ENCODE data around the gene GLIS1.

GLIS1 gene

DNA sequence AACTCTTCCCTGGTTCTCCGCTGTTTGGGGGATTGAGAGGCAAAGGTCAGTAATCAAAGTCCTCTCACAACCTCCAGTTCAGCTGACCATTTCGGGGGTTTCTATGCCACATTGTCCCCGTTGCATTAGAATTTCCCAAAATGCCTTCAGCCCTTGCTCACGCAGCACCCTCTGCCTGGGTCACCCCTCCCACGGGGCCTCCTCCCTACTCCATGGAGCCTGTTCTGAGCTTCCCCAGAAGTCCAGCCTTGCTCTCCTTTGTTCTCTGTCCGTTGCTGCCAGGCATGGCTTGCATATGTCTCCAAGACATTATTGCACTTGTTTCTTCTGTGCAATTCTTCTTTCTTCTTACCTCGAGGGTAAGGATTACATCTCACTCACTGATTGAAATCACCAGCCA, 263.3 kb downstream of the GLIS1 start:
- no peak for DNase-seq (ENCODE audit: low spot score)
- TF ChIP-seq, protein P1, sequence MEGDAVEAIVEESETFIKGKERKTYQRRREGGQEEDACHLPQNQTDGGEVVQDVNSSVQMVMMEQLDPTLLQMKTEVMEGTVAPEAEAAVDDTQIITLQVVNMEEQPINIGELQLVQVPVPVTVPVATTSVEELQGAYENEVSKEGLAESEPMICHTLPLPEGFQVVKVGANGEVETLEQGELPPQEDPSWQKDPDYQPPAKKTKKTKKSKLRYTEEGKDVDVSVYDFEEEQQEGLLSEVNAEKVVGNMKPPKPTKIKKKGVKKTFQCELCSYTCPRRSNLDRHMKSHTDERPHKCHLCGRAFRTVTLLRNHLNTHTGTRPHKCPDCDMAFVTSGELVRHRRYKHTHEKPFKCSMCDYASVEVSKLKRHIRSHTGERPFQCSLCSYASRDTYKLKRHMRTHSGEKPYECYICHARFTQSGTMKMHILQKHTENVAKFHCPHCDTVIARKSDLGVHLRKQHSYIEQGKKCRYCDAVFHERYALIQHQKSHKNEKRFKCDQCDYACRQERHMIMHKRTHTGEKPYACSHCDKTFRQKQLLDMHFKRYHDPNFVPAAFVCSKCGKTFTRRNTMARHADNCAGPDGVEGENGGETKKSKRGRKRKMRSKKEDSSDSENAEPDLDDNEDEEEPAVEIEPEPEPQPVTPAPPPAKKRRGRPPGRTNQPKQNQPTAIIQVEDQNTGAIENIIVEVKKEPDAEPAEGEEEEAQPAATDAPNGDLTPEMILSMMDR (IDR thresholded peaks at IDR 0.05; ENCODE audit: extremely low read depth, insufficient read depth, missing control alignments): no peak
- in situ Hi-C loops (cut with MboI; ENCODE audit: low pct_unique_long_range_greater_than_20kb, low sequenced_read_pairs, unreplicated experiment): no loop called here

- DNase-seq (ENCODE audit: low spot score): no peak
- in situ Hi-C loops (cut with MboI; ENCODE audit: low pct_unique_long_range_greater_than_20kb, low sequenced_read_pairs, unreplicated experiment): no loop called here
- TF ChIP-seq, protein P1 (IDR thresholded peaks at IDR 0.05; ENCODE audit: extremely low read depth, insufficient read depth, missing control alignments): peak; percentile 19
Observed at GRCh38 chr1:53473463-53473862, 265.5 kb downstream of the GLIS1 start.

DNA sequence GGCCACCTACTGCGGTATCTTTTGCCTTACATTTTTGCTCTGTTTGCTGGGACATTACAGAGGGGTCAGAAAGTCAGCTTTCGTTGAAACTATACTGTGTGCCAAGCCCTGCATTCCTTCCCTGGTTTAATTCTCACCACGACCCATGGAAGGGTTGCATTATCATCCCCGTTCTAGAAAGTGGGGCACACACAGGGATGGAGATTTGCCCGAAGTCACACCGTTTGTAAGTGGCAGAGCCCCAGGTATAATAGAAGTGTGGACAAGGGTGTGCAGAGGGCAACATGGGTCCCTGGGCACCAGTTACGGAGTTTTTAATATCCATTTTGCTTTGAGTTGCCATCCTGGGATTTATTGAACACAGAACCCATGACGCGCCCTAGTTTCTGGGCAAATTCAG, 268.0 kb downstream of the GLIS1 start:
- no peak for DNase-seq (ENCODE audit: low spot score)
- in situ Hi-C loops (cut with MboI; ENCODE audit: low pct_unique_long_range_greater_than_20kb, low sequenced_read_pairs, unreplicated experiment): no loop called here
- TF ChIP-seq, protein P1 (IDR thresholded peaks at IDR 0.05; ENCODE audit: extremely low read depth, insufficient read depth, missing control alignments): no peak

GRCh38 chr1:53470584-53470983, 268.4 kb downstream of the GLIS1 start:
- in situ Hi-C loops (cut with MboI; ENCODE audit: low pct_unique_long_range_greater_than_20kb, low sequenced_read_pairs, unreplicated experiment): no loop called here
- TF ChIP-seq, protein P1 (IDR thresholded peaks at IDR 0.05; ENCODE audit: extremely low read depth, insufficient read depth, missing control alignments): no peak
- no peak for DNase-seq (ENCODE audit: low spot score)

GRCh38 chr1:53470155-53470554, 268.8 kb downstream of the GLIS1 start:
- DNase-seq (ENCODE audit: low spot score): no peak
- in situ Hi-C loops (cut with MboI; ENCODE audit: low pct_unique_long_range_greater_than_20kb, low sequenced_read_pairs, unreplicated experiment): no loop called here
- TF ChIP-seq, protein P1 (IDR thresholded peaks at IDR 0.05; ENCODE audit: extremely low read depth, insufficient read depth, missing control alignments): no peak

- DNase-seq (ENCODE audit: low spot score): no peak
- in situ Hi-C loops (cut with MboI; ENCODE audit: low pct_unique_long_range_greater_than_20kb, low sequenced_read_pairs, unreplicated experiment): no loop called here
- TF ChIP-seq, protein P1 (IDR thresholded peaks at IDR 0.05; ENCODE audit: extremely low read depth, insufficient read depth, missing control alignments): no peak
Observed at GRCh38 chr1:53469373-53469772, 269.6 kb downstream of the GLIS1 start.

DNA sequence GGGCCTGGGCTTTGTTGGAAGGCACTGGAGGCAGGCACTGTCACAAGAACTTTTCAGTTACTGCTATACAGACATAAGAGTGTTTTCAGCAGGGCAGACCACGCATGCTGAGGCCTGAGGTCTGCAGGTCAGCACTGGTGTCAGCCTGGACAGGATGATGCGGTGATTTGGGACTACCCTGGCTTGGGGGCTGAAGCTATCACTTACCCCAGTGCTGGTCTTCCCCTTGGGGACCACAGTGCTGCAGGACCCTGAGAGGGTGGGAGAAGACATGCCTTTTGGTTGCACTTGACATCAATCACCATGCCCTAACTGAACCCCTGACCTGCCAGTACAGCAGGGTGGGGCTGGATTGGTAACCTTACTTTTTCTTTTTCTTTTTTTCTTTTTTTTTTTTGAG, 270.6 kb downstream of the GLIS1 start:
- no peak for DNase-seq (ENCODE audit: low spot score)
- in situ Hi-C loops (cut with MboI; ENCODE audit: low pct_unique_long_range_greater_than_20kb, low sequenced_read_pairs, unreplicated experiment): no loop called here
- TF ChIP-seq, protein P1 (IDR thresholded peaks at IDR 0.05; ENCODE audit: extremely low read depth, insufficient read depth, missing control alignments): no peak

All from GM13977 (cell line).